ENCODE measurements around the gene SUGCT.

The SUGCT gene

GRCh38 chr7:40800771-40801170 is 666.0 kb downstream of the SUGCT start:
- DNase-seq = no peak

DNA sequence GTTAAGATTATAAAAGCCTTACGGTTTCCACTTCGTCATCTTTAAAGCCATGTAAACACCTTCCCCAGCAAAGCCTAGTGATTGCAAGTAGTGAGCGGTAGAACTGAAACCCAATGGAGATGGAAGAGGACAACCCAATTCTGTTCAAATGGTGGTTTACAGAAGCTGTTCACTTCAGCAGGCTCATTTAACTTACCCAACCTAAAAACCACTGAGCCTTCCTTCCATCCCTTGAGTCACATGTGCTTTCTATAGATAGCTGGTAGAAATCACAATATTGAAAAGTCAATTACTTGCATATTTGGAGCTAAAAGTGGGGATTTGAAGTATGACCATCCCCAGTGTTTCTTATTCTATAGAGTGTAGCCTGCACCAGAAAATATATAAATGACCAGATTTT is 667.7 kb downstream of the SUGCT start:
- DNase-seq = no peak

DNA sequence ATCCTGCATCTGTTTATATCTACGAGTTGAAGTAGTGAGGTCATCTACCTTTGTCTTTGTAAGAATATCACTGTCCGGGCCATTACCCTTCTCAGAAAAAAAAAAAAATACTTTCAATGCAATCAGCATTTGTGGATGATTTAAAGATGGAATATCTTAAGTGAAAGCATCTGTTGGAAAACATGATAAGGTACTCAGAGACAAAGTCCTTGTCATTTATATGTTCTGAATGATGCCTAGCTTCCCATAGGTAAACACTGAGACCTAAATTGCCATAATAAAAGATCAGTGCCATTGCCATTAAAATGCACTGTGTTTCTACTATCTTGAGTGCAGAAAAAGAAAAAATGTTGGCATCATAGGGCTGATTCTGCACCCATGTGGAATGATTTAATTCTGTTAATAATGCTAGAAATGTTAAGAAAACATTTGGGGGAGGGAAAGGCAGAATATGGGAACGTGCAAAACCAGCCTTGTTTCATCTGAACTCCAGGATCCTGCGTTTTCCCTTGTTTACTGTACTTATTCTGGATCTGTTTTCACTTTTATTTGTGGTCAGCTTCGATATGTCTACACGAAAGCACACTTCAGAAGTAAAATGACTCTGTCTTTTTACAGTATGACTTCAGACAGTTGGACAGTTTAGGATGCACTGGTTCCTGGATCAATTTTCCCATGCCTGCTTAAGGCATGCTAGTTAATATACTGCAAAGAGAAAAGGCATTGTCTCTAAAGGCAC is 669.8 kb downstream of the SUGCT start:
- DNase-seq = no peak

- DNase-seq = no peak
These were observed 670.6 kb downstream of the SUGCT start for GRCh38 chr7:40805361-40805760.

DNA sequence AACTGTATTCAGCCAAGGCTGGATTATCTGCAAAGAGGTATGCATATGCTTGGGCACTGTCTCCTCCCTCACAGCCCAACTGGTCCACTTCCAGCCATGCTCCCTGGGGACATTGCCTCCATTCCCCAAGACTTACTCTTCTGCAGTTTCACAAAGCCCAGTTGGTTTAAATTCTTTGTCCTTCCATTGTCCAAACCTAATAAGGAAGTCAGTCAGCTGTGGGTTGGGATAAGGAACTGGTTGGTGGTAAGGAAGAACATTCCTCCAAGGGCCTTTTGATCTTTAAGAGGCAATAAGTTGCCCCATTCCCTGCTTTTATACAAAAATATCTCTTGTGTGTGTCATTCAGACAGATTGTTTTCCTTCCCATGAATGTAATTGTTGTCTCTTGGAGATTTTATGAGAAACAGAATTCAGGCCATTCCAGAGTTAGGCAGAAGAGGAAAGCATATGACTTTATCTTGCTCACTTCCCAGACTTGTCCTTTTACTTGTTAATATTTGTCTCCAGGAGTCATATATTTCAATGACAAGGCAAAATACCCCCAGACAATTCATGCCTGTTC is 673.7 kb downstream of the SUGCT start:
- DNase-seq = no peak

DNA sequence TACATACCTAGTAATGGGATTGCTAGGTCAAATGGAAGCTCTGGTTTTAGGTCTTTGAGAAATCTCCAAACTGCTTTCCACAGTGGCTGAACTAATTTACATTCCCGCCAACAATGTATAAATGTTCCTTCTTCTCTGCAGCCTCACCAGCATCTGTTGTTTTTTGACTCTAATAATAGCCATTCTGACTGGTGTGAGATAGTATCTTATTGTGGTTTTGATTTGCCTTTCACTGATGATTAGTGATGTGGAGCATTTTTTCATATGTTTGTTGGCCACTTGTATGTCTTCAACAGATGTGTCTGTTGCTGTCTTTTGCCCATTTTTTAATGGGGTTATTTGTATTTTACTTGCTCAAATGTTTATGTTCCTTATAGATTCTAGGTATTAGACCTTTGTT is 675.5 kb downstream of the SUGCT start:
- DNase-seq = no peak

GRCh38 chr7:40811666-40812065 is 676.9 kb downstream of the SUGCT start:
- no peak for DNase-seq

DNA sequence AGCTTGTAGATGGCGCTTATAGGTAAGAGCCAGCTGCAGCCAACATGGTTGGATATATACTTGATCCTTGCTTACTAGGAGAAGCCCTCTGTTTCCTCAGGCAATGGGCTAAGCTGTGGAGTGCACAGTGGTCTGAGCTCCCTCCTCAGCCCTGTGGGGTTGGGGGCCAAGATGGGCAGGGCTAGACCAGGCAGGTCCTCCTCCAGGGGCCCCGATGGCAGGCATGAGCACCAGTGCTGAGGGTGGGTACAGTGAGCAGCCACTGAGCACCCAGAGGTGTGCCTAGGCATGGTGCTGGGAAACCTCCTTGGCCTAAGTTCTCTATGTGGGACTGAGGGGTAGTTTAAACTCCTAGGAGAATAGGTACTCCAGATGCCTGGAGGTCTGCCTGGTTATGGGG is 680.2 kb downstream of the SUGCT start:
- DNase-seq = no peak

- DNase-seq = no peak
These were observed 680.7 kb downstream of the SUGCT start for GRCh38 chr7:40815512-40815911.

DNA sequence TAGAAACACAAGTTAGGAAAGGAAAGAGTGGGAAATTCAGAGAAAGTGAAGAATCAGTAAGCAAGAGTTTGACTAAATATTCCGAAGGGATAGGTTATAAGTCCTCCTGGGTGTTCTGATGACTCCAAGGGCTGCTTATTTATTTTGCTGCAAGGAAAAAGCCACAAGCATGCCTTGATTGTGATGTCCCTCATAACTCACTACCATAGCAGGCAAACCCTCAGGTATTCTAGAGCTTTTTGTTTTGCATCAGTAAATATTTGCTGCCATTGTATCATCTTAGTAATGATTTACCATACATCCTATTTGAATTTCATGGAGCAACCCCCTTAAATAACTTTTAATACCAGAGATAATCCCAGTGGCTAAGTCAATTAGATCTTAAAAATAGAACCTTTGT is 688.1 kb downstream of the SUGCT start:
- DNase-seq = no peak

DNA sequence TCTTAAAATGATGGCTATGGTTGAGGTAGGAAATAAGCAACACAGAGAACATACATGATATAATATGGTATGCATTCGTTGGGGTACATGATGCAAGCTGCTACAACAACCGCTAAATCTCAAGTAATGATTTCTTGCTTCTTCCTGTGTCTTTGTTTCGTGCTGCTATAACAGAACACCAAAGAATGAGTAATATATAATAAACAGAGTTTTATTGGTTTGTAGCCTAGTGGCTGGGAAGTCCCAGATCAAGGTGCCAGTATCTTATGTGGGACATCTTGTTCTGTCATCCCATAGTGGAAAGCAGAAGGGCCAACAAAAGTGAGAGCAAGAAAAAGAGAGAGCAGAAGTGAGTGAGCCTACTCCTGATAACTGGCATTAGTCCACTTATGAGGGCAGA is 689.7 kb downstream of the SUGCT start:
- DNase-seq = no peak

DNA sequence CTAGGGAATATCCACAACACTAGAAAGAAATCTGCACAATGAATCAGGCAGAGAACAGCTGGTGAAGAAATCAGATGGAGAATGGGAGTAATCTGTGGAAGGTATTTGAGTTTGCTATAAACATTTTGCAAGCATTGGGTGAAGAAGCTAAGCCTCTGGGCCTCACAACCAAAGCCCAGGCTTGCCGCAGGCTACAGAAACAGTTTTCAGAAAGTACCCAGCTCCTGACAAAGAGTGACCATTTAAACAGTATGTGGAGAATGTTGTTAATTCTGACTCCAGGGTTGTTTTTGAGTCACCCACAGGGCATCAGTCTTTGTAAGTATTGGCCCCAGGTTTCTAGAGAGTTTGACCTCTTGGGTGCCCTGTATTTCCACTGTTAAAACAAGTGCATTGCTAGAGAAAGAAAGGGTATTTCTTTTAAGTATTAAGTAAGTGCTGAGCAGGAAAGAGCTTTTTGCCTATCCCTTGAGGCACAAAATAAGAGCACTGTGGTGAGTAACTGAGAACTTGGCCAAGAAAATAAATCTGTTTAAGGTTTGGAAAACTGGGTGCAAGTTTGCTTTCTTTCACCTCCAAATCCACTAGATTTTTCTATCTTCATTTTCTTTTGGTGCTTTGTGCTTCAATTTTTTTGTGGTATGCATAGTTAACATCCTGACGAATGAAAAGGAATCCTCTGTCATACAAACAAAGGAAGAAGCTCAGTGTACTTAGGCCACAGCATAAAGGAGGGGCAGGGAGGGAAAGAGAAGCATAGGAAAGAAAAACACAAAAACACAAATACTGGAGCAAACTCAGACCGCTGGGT is 691.8 kb downstream of the SUGCT start:
- DNase-seq = no peak

- DNase-seq = no peak
These were observed 692.6 kb downstream of the SUGCT start for GRCh38 chr7:40827222-40828085.

DNA sequence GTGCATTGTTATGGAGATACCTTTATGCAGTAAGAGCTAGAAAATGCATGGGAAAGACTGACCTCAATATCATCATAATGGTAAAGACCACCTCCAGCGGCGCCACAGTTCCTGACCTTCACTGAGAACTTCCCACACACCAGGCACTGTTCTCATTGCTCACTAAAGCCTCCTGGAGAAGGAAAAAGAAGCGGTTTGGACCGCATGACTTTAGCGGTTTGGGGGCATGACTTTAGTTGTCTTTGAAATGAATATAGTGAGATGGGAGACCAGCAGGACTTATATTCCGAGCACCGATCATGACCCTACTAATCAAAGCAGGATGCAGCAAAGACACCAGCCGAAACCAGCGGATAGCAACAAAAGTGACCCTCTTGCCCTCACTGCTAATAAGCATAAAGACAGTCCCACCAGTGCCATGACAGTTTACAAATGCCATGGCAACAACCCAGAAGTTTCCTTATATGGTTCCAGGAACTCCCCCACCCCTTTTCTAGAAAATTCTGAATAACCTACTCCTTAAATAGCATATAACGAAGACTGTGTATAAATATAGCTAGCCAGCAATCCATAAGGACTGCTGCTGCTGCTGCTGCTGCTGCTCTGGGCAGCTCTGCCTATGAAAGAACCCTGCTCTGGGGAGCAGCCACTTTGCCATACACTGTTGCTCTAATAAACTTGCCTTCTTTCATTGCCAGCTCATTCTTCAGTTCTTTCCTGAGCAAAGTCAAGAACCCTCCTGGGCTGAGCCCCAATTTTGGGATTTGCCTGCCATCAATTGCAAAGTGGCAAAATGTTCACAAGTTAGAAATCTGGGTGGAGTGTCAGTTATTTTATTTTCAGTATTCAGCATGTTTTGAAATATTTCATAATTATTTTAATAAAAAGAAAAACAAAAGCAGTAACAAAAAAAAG is 694.1 kb downstream of the SUGCT start:
- no peak for DNase-seq

- DNase-seq = no peak
These were observed 698.5 kb downstream of the SUGCT start for GRCh38 chr7:40833191-40833887.

DNA sequence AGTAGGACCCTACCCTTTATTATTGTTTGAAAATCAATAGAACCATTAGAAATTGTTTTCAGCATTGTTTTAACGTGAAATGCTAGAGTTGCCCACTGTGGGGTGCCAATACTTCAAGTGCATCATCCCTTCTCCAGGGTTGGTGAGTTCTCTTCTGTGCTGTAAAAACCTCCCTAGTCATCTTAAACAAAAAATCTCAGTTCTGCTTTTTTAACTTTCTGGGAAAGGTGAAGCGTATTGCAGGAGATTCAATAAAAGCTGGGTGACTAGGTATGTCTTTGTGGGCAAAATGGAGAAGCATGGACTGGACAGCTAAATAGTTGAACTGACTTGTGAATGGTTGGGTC is 699.1 kb downstream of the SUGCT start:
- DNase-seq = no peak

GRCh38 chr7:40836218-40836617 is 701.4 kb downstream of the SUGCT start:
- DNase-seq = no peak

DNA sequence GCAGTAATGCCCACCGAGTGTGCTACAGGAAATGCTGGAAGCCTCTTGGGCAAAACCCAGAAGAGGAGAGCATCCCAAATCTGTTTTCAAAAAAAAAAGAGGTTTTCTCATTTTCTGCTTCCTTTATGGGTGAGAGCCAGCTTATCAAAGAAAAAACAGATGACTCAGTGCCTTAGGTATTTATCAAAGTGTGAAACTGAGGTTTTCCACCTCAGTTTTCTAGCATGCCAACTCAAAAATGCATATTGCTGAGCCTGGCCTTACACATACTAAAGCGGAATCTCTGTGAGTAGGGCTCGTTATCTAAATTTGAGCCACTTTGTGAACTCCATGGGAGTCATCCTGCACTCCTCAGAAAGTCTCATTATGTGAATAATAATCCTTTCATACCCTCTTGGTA is 705.1 kb downstream of the SUGCT start:
- no peak for DNase-seq

GRCh38 chr7:40840990-40841389 is 706.2 kb downstream of the SUGCT start:
- DNase-seq = no peak

- DNase-seq = no peak
These were observed 707.8 kb downstream of the SUGCT start for GRCh38 chr7:40842641-40843040.

GRCh38 chr7:40843338-40843985 is 708.7 kb downstream of the SUGCT start:
- no peak for DNase-seq

All from activated CD4-positive, alpha-beta T cell treated with anti-CD3 and anti-CD28 coated beads for 1 hour (primary cell).